22Rv1 (cell line): ENCODE data around the gene LCLAT1.

Experiments used
- CTCF ChIP-seq: fragments of 450-650 bp; IDR thresholded peaks from 2 replicates; pipeline ENCODE4 v1.5.1; 2017; ENCODE audit warnings: mild to moderate bottlenecking
- ZFX ChIP-seq: fragments of 450-650 bp; IDR thresholded peaks from 2 replicates; pipeline ENCODE4 v1.6.1; 2017; ENCODE audit warnings: antibody characterized with exemption, borderline replicate concordance

- TF ChIP-seq CTCF = no peak
- no peak for TF ChIP-seq ZFX
Observed at GRCh38 chr2:30405260-30405605, 41.8 kb upstream of the LCLAT1 start.
